HepG2 (cell line): ENCODE results near the gene TADA1.

Experiments used
- TAF1 ChIP-seq: sonication (generic); formaldehyde crosslinking; IDR thresholded peaks from 2 replicates; pipeline ENCODE4 v1.4.0; 2020; ENCODE audit warnings: missing genetic modification reagents
- TCF7L2 ChIP-seq: IDR thresholded peaks from 2 replicates; pipeline ENCODE4 v1.6.1; 2011; ENCODE audit warnings: mild to moderate bottlenecking, low read depth, low read length, moderate library complexity
- ZFX ChIP-seq: sonication (generic); formaldehyde crosslinking; IDR thresholded peaks from 2 replicates; pipeline ENCODE4 v1.4.0; 2020; ENCODE audit warnings: mild to moderate bottlenecking, low read depth, missing genetic modification reagents, moderate library complexity
- ZNF225 ChIP-seq: sonication (generic); formaldehyde crosslinking; IDR thresholded peaks from 2 replicates; pipeline ENCODE4 v1.4.0; 2020; ENCODE audit warnings: mild to moderate bottlenecking, missing genetic modification reagents

- no peak for TF ChIP-seq TCF7L2
- TF ChIP-seq ZNF225 (CRISPR knock-in tag): no peak
- no peak for TF ChIP-seq TAF1 (CRISPR knock-in tag)
- no peak for TF ChIP-seq ZFX (CRISPR knock-in tag)
Measured at GRCh38 chr1:166910396-166910994, 34.4 kb upstream of the TADA1 start.
